ENCODE results near the gene CACNB2. TPM values are rescaled to one million over a fixed set of nuclear protein-coding genes. Genes with fewer than 3 reads are reported as not detected.
"Not testable (repeated sequence)": the region's sequence is repeated elsewhere in the genome, so short reads cannot be mapped to it uniquely, and the experiment has no call there.

The CACNB2 gene
- total and polyA plus RNA-seq, 4 donors = 2.8 to 14.6 (median 7.7) TPM

GRCh38 chr10:18197706-18198105 lies 57.5 kb downstream of the CACNB2 start:
- peaks cover 6% of the 10 kb centered on the region in 2 donors for H3K4me1 ChIP-seq (ENCODE audit: control insufficient read depth in 1 of 2, insufficient read depth in 2 of 2, low read length in 2 of 2)
- no peak overlapping the region for H3K4me3 ChIP-seq (ENCODE audit: low read length in 2 of 2)
- ATAC-seq (ENCODE audit: low FRiP score) = no peak
- no peaks in the 10 kb centered on the region for H3K9me3 ChIP-seq (ENCODE audit: control insufficient read depth, low read length)
- no peak for DNase-seq
- H3K27ac ChIP-seq (ENCODE audit: low read depth in 1 of 2, low read length in 2 of 2) = peak overlapping the region in 1 of 2 donors; percentile 76
- no peaks in the 10 kb centered on the region for H3K36me3 ChIP-seq (ENCODE audit: control insufficient read depth in 1 of 2, insufficient read depth in 2 of 2, low read length in 1 of 2)
- H3K27me3 ChIP-seq (ENCODE audit: control insufficient read depth in 1 of 2, insufficient read depth in 2 of 2, low read length in 1 of 2) = no peaks in the 10 kb centered on the region
- WGBS, 2 donors = 69 to 73% methylated on average over 2 of the region's 2 CpGs
- intact Hi-C loops (cut with DNase I) = no loop called here

- ATAC-seq (ENCODE audit: low FRiP score) = no peak
These were observed 61.7 kb downstream of the CACNB2 start for GRCh38 chr10:18201877-18202276.

GRCh38 chr10:18202680-18203460 lies 62.6 kb downstream of the CACNB2 start:
- H3K36me3 ChIP-seq (ENCODE audit: control insufficient read depth in 1 of 2, insufficient read depth in 2 of 2, low read length in 1 of 2) = no peaks in the 10 kb centered on the region
- DNase-seq (no peak), ATAC-seq (ENCODE audit: low FRiP score) (peak; percentile 15)
- no peaks in the 10 kb centered on the region for H3K9me3 ChIP-seq (ENCODE audit: control insufficient read depth, low read length)
- 27 to 29% methylated on average over 6 of the region's 6 CpGs for WGBS, 2 donors
- H3K4me3 ChIP-seq (ENCODE audit: low read length in 2 of 2) = peak overlapping the region; percentile 3 to 26
- H3K4me1 ChIP-seq (ENCODE audit: control insufficient read depth in 1 of 2, insufficient read depth in 2 of 2, low read length in 2 of 2) = peaks cover 3 to 11% of the 10 kb centered on the region in 2 donors
- no peaks in the 10 kb centered on the region for H3K27me3 ChIP-seq (ENCODE audit: control insufficient read depth in 1 of 2, insufficient read depth in 2 of 2, low read length in 1 of 2)
- H3K27ac ChIP-seq (ENCODE audit: low read depth in 1 of 2, low read length in 2 of 2) = peak overlapping the region in 1 of 2 donors; percentile 67
- intact Hi-C loops (cut with DNase I) = loop anchor here in 1 of 2 donors (10.0 kb wide), 1 partner anchor 58 kb away; the partner anchor contains the start of gene CACNB2

More at GRCh38 chr10:18201877-18202276, 61.7 kb downstream of the CACNB2 start:
- Histone ChIP-seq H3K27ac (ENCODE audit: low read depth in 1 of 2, low read length in 2 of 2) (no peak overlapping the region), H3K9me3 (ENCODE audit: control insufficient read depth, low read length) (no peaks in the 10 kb centered on the region), H3K36me3 (ENCODE audit: control insufficient read depth in 1 of 2, insufficient read depth in 2 of 2, low read length in 1 of 2) (no peaks in the 10 kb centered on the region), H3K4me1 (ENCODE audit: control insufficient read depth in 1 of 2, insufficient read depth in 2 of 2, low read length in 2 of 2) (peaks cover 6 to 11% of the 10 kb centered on the region in 2 donors), H3K27me3 (ENCODE audit: control insufficient read depth in 1 of 2, insufficient read depth in 2 of 2, low read length in 1 of 2) (no peaks in the 10 kb centered on the region), H3K4me3 (ENCODE audit: low read length in 2 of 2) (no peak overlapping the region)
- DNase-seq = no peak
- intact Hi-C loops (cut with DNase I) = loop anchor here in 1 of 2 donors (10.0 kb wide), 1 partner anchor 57 kb away; the partner anchor contains the start of gene CACNB2

GRCh38 chr10:18203471-18203870 lies 63.2 kb downstream of the CACNB2 start:
- Histone ChIP-seq H3K9me3 (ENCODE audit: control insufficient read depth, low read length) (no peaks in the 10 kb centered on the region), H3K4me3 (ENCODE audit: low read length in 2 of 2) (peak overlapping the region; percentile 3 to 26), H3K36me3 (ENCODE audit: control insufficient read depth in 1 of 2, insufficient read depth in 2 of 2, low read length in 1 of 2) (no peaks in the 10 kb centered on the region), H3K27me3 (ENCODE audit: control insufficient read depth in 1 of 2, insufficient read depth in 2 of 2, low read length in 1 of 2) (no peaks in the 10 kb centered on the region), H3K4me1 (ENCODE audit: control insufficient read depth in 1 of 2, insufficient read depth in 2 of 2, low read length in 2 of 2) (peaks cover 3 to 11% of the 10 kb centered on the region in 2 donors), H3K27ac (ENCODE audit: low read depth in 1 of 2, low read length in 2 of 2) (no peak overlapping the region)
- DNase-seq (no peak), ATAC-seq (ENCODE audit: low FRiP score) (no peak)
- WGBS, 2 donors = 31 to 50% methylated on average over 6 of the region's 6 CpGs
- intact Hi-C loops (cut with DNase I) = loop anchor here in 1 of 2 donors (10.0 kb wide), 1 partner anchor 59 kb away; the partner anchor contains the start of gene CACNB2

- WGBS, 2 donors = 62 to 68% methylated on average over 6 of the region's 6 CpGs
- Histone ChIP-seq H3K36me3 (ENCODE audit: control insufficient read depth in 1 of 2, insufficient read depth in 2 of 2, low read length in 1 of 2) (no peaks in the 10 kb centered on the region), H3K9me3 (ENCODE audit: control insufficient read depth, low read length) (no peaks in the 10 kb centered on the region), H3K4me3 (ENCODE audit: low read length in 2 of 2) (no peak overlapping the region), H3K27ac (ENCODE audit: low read depth in 1 of 2, low read length in 2 of 2) (no peak overlapping the region), H3K27me3 (ENCODE audit: control insufficient read depth in 1 of 2, insufficient read depth in 2 of 2, low read length in 1 of 2) (no peaks in the 10 kb centered on the region), H3K4me1 (ENCODE audit: control insufficient read depth in 1 of 2, insufficient read depth in 2 of 2, low read length in 2 of 2) (peaks cover 3 to 11% of the 10 kb centered on the region in 2 donors)
- intact Hi-C loops (cut with DNase I) = loop anchor here in 1 of 2 donors (10.0 kb wide), 1 partner anchor 59 kb away; the partner anchor contains the start of gene CACNB2
- DNase-seq = no peak
- no peak for ATAC-seq (ENCODE audit: low FRiP score)
These were observed 64.0 kb downstream of the CACNB2 start for GRCh38 chr10:18204039-18204835.

- DNase-seq (no peak), ATAC-seq (ENCODE audit: low FRiP score) (no peak)
- WGBS, 2 donors = 98% methylated on average over 5 of the region's 5 CpGs
- intact Hi-C loops (cut with DNase I) = loop anchor here in 1 of 2 donors (10.0 kb wide), 1 partner anchor 60 kb away; the partner anchor contains the start of gene CACNB2
- no peaks in the 10 kb centered on the region for H3K36me3 ChIP-seq (ENCODE audit: control insufficient read depth in 1 of 2, insufficient read depth in 2 of 2, low read length in 1 of 2)
- H3K9me3 ChIP-seq (ENCODE audit: control insufficient read depth, low read length) = no peaks in the 10 kb centered on the region
- H3K4me3 ChIP-seq (ENCODE audit: low read length in 2 of 2) = no peak overlapping the region
- no peak overlapping the region for H3K27ac ChIP-seq (ENCODE audit: low read depth in 1 of 2, low read length in 2 of 2)
- peaks cover 2 to 11% of the 10 kb centered on the region in 2 donors for H3K4me1 ChIP-seq (ENCODE audit: control insufficient read depth in 1 of 2, insufficient read depth in 2 of 2, low read length in 2 of 2)
- no peaks in the 10 kb centered on the region for H3K27me3 ChIP-seq (ENCODE audit: control insufficient read depth in 1 of 2, insufficient read depth in 2 of 2, low read length in 1 of 2)
These were observed 65.0 kb downstream of the CACNB2 start for GRCh38 chr10:18205098-18205834.

- not testable (repeated sequence) for H3K9me3 ChIP-seq (ENCODE audit: control insufficient read depth, low read length); DNase-seq; H3K4me3 ChIP-seq (ENCODE audit: low read length in 2 of 2); ATAC-seq (ENCODE audit: low FRiP score); H3K36me3 ChIP-seq (ENCODE audit: control insufficient read depth in 1 of 2, insufficient read depth in 2 of 2, low read length in 1 of 2); H3K4me1 ChIP-seq (ENCODE audit: control insufficient read depth in 1 of 2, insufficient read depth in 2 of 2, low read length in 2 of 2); H3K27ac ChIP-seq (ENCODE audit: low read depth in 1 of 2, low read length in 2 of 2); H3K27me3 ChIP-seq (ENCODE audit: control insufficient read depth in 1 of 2, insufficient read depth in 2 of 2, low read length in 1 of 2)
- 96 to 100% methylated on average over 3 of the region's 3 CpGs for WGBS, 2 donors
- intact Hi-C loops (cut with DNase I) = loop anchor here in 1 of 2 donors (10.0 kb wide), 1 partner anchor 63 kb away; the partner anchor contains the start of gene CACNB2
These were observed 68.0 kb downstream of the CACNB2 start for GRCh38 chr10:18208186-18208585.

GRCh38 chr10:18209241-18209640 lies 69.0 kb downstream of the CACNB2 start:
- intact Hi-C loops (cut with DNase I) = loop anchor here in 1 of 2 donors (10.0 kb wide), 1 partner anchor 64 kb away; the partner anchor contains the start of gene CACNB2
- Histone ChIP-seq H3K36me3 (ENCODE audit: control insufficient read depth in 1 of 2, insufficient read depth in 2 of 2, low read length in 1 of 2) (no peaks in the 10 kb centered on the region), H3K4me1 (ENCODE audit: control insufficient read depth in 1 of 2, insufficient read depth in 2 of 2, low read length in 2 of 2) (peaks cover 0 to 5% of the 10 kb centered on the region in 2 donors), H3K27ac (ENCODE audit: low read depth in 1 of 2, low read length in 2 of 2) (no peak overlapping the region), H3K4me3 (ENCODE audit: low read length in 2 of 2) (no peak overlapping the region), H3K27me3 (ENCODE audit: control insufficient read depth in 1 of 2, insufficient read depth in 2 of 2, low read length in 1 of 2) (no peaks in the 10 kb centered on the region), H3K9me3 (ENCODE audit: control insufficient read depth, low read length) (no peaks in the 10 kb centered on the region)
- ATAC-seq (ENCODE audit: low FRiP score) = no peak
- 42 to 52% methylated on average over 2 of the region's 2 CpGs for WGBS, 2 donors
- no peak for DNase-seq

All from aorta (tissue), 5 donors.